Smooth muscle cell of the pulmonary artery (primary cell): Measurements from ENCODE around the gene LRPPRC. TPM values are rescaled to one million over a fixed set of nuclear protein-coding genes. Genes with fewer than 3 reads are reported as not detected.

Source experiments
- total RNA-seq: library from RNA; depleted of rRNA; stranded (reverse); fragments of >200 nt; gene quantifications from 2 replicates; pipeline ENCODE4 v1.2.3, GENCODE V29; 2014

LRPPRC gene
- total RNA-seq: 60.2 and 66.4 TPM in 2 replicates

GRCh38 chr2:43995733-43996533 lies at the start of gene LRPPRC:
LRPPRC (minus strand) TSS chr2:43995989; CDS start chr2:43995947, 42 bp downstream.

GRCh38 chr2:43838560-43839267 lies 157.1 kb downstream of the LRPPRC start, which contains the start of the genes ABCG5 and ABCG8:
ABCG5 (minus strand) TSS chr2:43838839; CDS start chr2:43838679, 160 bp downstream.
ABCG8 (plus strand) TSS chr2:43838971; CDS start chr2:43839054, 83 bp downstream.

Other genes starting within 250 kb of the LRPPRC start
- gene DYNC2LI1, start 221.9 kb downstream of the LRPPRC start, total RNA-seq: 17.6 and 25.8 TPM in 2 replicates
- gene ABCG5, start 157.2 kb downstream of the LRPPRC start, total RNA-seq: not detected in 2 replicates
- gene ABCG8, start 157.0 kb downstream of the LRPPRC start, total RNA-seq: not detected in 2 replicates
- 15.1 and 28.2 TPM in 2 replicates for gene PPM1B, start 172.9 kb upstream of the LRPPRC start, total RNA-seq